ENCODE measurements around the gene NUP62.

GRCh38 chr19:49891393-49891792, 37.9 kb downstream of the NUP62 start:
- TF ChIP-seq POLR2AphosphoS5 (IDR thresholded peaks at IDR 0.05; ENCODE audit: low read depth, low read length) (no peak), REST (IDR thresholded peaks at IDR 0.05; ENCODE audit: insufficient read depth in 1 of 2, low read depth in 2 of 2, low read length in 1 of 2) (no peak), CTCF (IDR thresholded peaks at IDR 0.05) (no peak)

All from Panc1 (cell line).